K562 (cell line): ENCODE data around the gene CXCL1. TPM values are rescaled to one million over a fixed set of nuclear protein-coding genes. Genes with fewer than 3 reads are reported as not detected.

Source experiments
- ARHGAP35 ChIP-seq: fragments of 450-650 bp; IDR thresholded peaks from 2 replicates; pipeline ENCODE4 v1.6.1; 2018; ENCODE audit not compliant: partially characterized antibody
- BACH1 ChIP-seq: fragments of 200-800 bp; sonication (Bioruptor generic); IDR thresholded peaks from 2 replicates; pipeline ENCODE4 v1.6.1; 2016; ENCODE audit warnings: missing genetic modification characterization, missing compliant biosample characterization
- C11orf30 ChIP-seq: fragments of 450-650 bp; IDR thresholded peaks from 2 replicates; pipeline ENCODE4 v1.6.1; 2016; ENCODE audit warnings: low read depth, mild to moderate bottlenecking
- ESRRA ChIP-seq: fragments of 450-650 bp; IDR thresholded peaks from 2 replicates; pipeline ENCODE4 v1.6.1; 2014; ENCODE audit warnings: low read depth, mild to moderate bottlenecking, moderate library complexity, borderline replicate concordance
- FOSL1 ChIP-seq: fragments of 200-800 bp; sonication (Bioruptor generic); conservative IDR thresholded peaks from 2 replicates; pipeline ENCODE4 v1.6.1; 2016; ENCODE audit warnings: missing genetic modification characterization, missing compliant biosample characterization
- IFI16 ChIP-seq: fragments of 250-450 bp; sonication (Bioruptor Pico); IDR thresholded peaks from 2 replicates; pipeline ENCODE4 v2.1.2; 2022; ENCODE audit warnings: mild to moderate bottlenecking, inconsistent platforms
- KAT7 ChIP-seq: sonication (generic); formaldehyde crosslinking; IDR thresholded peaks from 2 replicates; pipeline ENCODE4 v1.8.0; 2022; ENCODE audit warnings: missing genetic modification reagents, mild to moderate bottlenecking, borderline replicate concordance
- PCBP2 ChIP-seq: fragments of 200-400 bp; formaldehyde crosslinking; IDR thresholded peaks from 2 replicates; pipeline ENCODE4 v1.6.1; 2018; ENCODE audit warnings: low read length, low read depth, mild to moderate bottlenecking, moderate library complexity; ENCODE audit not compliant: poor library complexity, severe bottlenecking
- POLR2G ChIP-seq: fragments of 200-400 bp; formaldehyde crosslinking; IDR thresholded peaks from 2 replicates; pipeline ENCODE4 v1.6.1; 2017; ENCODE audit warnings: low read depth, mild to moderate bottlenecking, antibody characterized with exemption, low read length, moderate library complexity
- POLR3A ChIP-seq: IDR thresholded peaks from 2 replicates; pipeline ENCODE4 v1.6.1; 2011; ENCODE audit warnings: borderline replicate concordance, mild to moderate bottlenecking, moderate library complexity; ENCODE audit not compliant: insufficient read length, insufficient read depth; ENCODE audit errors: extremely low read depth
- PRMT5 ChIP-seq: sonication (generic); formaldehyde crosslinking; IDR thresholded peaks from 2 replicates; pipeline ENCODE4 v1.5.0; 2020; ENCODE audit warnings: missing genetic modification reagents
- RBM17 ChIP-seq: fragments of 200-400 bp; formaldehyde crosslinking; IDR thresholded peaks from 2 replicates; pipeline ENCODE4 v1.6.1; 2017; ENCODE audit warnings: low read depth, mild to moderate bottlenecking, low read length, borderline replicate concordance
- SLC30A9 ChIP-seq: fragments of 250-450 bp; sonication (Bioruptor Pico); IDR thresholded peaks from 2 replicates; pipeline ENCODE4 v1.8.0; 2022; ENCODE audit warnings: mild to moderate bottlenecking, moderate library complexity
- SNIP1 ChIP-seq: fragments of 450-650 bp; IDR thresholded peaks from 2 replicates; pipeline ENCODE4 v1.7.1; 2017; ENCODE audit warnings: low read depth, mild to moderate bottlenecking
- SUPT5H ChIP-seq: fragments of 450-650 bp; IDR thresholded peaks from 2 replicates; pipeline ENCODE4 v1.6.1; 2016
- ZNF133 ChIP-seq: fragments of 250-450 bp; sonication (Bioruptor Pico); IDR thresholded peaks from 2 replicates; pipeline ENCODE4 v1.4.0; 2020; ENCODE audit warnings: mild to moderate bottlenecking
- ZNF347 ChIP-seq: fragments of 450-650 bp; formaldehyde crosslinking; IDR thresholded peaks from 2 replicates; pipeline ENCODE4 v1.4.0; 2020; ENCODE audit warnings: low read depth, mild to moderate bottlenecking, moderate library complexity
- ZNF354B ChIP-seq: fragments of 250-450 bp; sonication (Bioruptor Pico); IDR thresholded peaks from 2 replicates; pipeline ENCODE4 v1.4.0; 2020
- ZNF584 ChIP-seq: fragments of 200-800 bp; sonication (Bioruptor generic); IDR thresholded peaks from 2 replicates; pipeline ENCODE4 v1.6.1; 2016; ENCODE audit warnings: low read depth, mild to moderate bottlenecking, missing genetic modification characterization, missing compliant biosample characterization
- polyA plus RNA-seq, 8 experiments: library from polyadenylated mRNA; depleted of rRNA in 4 of 8; stranded (reverse) in 5 of 8; unstranded in 3 of 8; fragments of >200 nt; fragmentation: Nextera tagmentation in 2 of 8; fragmentation: Illumina TruSeq in 1 of 8; extraction: Ambion mirVana in 2 of 8; extraction: Trizol in 1 of 8; gene quantifications; 2 replicates each; pipeline versions ENCODE4 v1.2.1 to v1.2.3, GENCODE V29; 2011 to 2014; ENCODE audit warnings: inconsistent platforms in 1 of 8, missing spikeins in 1 of 8
- total RNA-seq, 7 experiments: library from RNA; depleted of rRNA in 6 of 7; stranded (reverse); fragments of >200 nt in 6 of 7; fragmentation: Illumina TruSeq in 2 of 7; extraction: Trizol in 2 of 7; gene quantifications; 2 replicates each; pipeline versions ENCODE4 v1.2.1 to v1.2.3, GENCODE V29; 2011 to 2021; ENCODE audit warnings: low replicate concordance in 1 of 7
- TF ChIP-seq, protein P1 (sequence below): fragments of 450-650 bp; IDR thresholded peaks from 2 replicates; pipeline ENCODE4 v1.6.1; 2016; ENCODE audit warnings: low read depth, mild to moderate bottlenecking, moderate library complexity
- TF ChIP-seq, protein P2 (sequence below): fragments of 450-650 bp; IDR thresholded peaks from 2 replicates; pipeline ENCODE4 v1.6.1; 2017; ENCODE audit warnings: mild to moderate bottlenecking, moderate library complexity
- TF ChIP-seq, protein P3 (sequence below): fragments of 250-450 bp; sonication (Bioruptor Pico); IDR thresholded peaks from 2 replicates; pipeline ENCODE4 v1.4.0; 2020; ENCODE audit warnings: mild to moderate bottlenecking
- TF ChIP-seq, protein P4 (sequence below): sonication (generic); formaldehyde crosslinking; IDR thresholded peaks from 2 replicates; pipeline ENCODE4 v1.8.0; 2023; ENCODE audit warnings: mild to moderate bottlenecking, missing genetic modification reagents

CXCL1 gene
- total and polyA plus RNA-seq, 9 of the 15 experiments (the other 6 are each of a cell fraction or from before 2014, with no cell fraction given), result 0.07 to 2.2 (median 0.32) TPM; not detected in 3

DNA sequence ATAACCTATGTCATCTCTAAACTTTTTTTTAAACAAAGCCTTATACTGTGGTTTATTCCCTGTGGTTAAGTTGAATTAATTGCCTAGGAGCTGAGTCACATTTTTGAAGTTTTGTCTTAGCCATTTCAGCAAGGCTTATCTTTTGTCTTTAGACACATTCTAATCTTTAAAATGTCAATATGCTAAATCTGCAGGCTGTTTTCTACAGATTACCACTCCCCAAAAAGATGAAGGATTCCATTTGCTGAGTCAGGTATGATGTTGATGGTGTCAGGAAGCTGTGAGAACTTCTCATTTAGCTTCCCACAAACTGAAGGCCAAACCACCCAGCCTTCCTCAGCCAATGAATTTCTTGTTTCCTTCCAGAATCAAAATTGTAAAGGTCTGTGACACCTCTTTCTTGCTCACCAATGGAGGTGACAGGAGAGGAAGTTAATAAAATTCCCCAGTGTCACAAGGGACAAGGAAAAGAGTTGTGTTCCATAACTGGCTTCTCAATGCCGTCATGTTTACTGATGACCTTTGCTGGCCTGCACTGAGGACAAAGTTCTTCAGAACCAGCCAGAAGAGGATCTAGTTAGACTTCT, 36.4 kb upstream of the CXCL1 start (continued):
- TF ChIP-seq SNIP1 (no peak), POLR3A (no peak), ZNF133 (CRISPR knock-in tag) (no peak), C11orf30 (peak; percentile 99), FOSL1 (tag) (peak; percentile 96), ARHGAP35 (no peak), IFI16 (CRISPR knock-in tag) (no peak), SLC30A9 (CRISPR knock-in tag) (no peak), ZNF584 (CRISPR knock-in tag) (peak; percentile 75), ZNF347 (CRISPR knock-in tag) (no peak), BACH1 (peak; percentile 83), ZNF354B (CRISPR knock-in tag) (no peak), PRMT5 (CRISPR knock-in tag) (no peak), PCBP2 (no peak), SUPT5H (no peak), ESRRA (peak; percentile 71), POLR2G (no peak), KAT7 (CRISPR knock-in tag) (no peak), RBM17 (no peak)
- TF ChIP-seq, protein P1, sequence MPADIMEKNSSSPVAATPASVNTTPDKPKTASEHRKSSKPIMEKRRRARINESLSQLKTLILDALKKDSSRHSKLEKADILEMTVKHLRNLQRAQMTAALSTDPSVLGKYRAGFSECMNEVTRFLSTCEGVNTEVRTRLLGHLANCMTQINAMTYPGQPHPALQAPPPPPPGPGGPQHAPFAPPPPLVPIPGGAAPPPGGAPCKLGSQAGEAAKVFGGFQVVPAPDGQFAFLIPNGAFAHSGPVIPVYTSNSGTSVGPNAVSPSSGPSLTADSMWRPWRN, result peak; percentile 75
- TF ChIP-seq, protein P2, sequence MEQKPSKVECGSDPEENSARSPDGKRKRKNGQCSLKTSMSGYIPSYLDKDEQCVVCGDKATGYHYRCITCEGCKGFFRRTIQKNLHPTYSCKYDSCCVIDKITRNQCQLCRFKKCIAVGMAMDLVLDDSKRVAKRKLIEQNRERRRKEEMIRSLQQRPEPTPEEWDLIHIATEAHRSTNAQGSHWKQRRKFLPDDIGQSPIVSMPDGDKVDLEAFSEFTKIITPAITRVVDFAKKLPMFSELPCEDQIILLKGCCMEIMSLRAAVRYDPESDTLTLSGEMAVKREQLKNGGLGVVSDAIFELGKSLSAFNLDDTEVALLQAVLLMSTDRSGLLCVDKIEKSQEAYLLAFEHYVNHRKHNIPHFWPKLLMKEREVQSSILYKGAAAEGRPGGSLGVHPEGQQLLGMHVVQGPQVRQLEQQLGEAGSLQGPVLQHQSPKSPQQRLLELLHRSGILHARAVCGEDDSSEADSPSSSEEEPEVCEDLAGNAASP, result no peak
- TF ChIP-seq, protein P3, sequence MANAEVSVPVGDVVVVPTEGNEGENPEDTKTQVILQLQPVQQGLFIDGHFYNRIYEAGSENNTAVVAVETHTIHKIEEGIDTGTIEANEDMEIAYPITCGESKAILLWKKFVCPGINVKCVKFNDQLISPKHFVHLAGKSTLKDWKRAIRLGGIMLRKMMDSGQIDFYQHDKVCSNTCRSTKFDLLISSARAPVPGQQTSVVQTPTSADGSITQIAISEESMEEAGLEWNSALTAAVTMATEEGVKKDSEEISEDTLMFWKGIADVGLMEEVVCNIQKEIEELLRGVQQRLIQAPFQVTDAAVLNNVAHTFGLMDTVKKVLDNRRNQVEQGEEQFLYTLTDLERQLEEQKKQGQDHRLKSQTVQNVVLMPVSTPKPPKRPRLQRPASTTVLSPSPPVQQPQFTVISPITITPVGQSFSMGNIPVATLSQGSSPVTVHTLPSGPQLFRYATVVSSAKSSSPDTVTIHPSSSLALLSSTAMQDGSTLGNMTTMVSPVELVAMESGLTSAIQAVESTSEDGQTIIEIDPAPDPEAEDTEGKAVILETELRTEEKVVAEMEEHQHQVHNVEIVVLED, result no peak
- TF ChIP-seq, protein P4, sequence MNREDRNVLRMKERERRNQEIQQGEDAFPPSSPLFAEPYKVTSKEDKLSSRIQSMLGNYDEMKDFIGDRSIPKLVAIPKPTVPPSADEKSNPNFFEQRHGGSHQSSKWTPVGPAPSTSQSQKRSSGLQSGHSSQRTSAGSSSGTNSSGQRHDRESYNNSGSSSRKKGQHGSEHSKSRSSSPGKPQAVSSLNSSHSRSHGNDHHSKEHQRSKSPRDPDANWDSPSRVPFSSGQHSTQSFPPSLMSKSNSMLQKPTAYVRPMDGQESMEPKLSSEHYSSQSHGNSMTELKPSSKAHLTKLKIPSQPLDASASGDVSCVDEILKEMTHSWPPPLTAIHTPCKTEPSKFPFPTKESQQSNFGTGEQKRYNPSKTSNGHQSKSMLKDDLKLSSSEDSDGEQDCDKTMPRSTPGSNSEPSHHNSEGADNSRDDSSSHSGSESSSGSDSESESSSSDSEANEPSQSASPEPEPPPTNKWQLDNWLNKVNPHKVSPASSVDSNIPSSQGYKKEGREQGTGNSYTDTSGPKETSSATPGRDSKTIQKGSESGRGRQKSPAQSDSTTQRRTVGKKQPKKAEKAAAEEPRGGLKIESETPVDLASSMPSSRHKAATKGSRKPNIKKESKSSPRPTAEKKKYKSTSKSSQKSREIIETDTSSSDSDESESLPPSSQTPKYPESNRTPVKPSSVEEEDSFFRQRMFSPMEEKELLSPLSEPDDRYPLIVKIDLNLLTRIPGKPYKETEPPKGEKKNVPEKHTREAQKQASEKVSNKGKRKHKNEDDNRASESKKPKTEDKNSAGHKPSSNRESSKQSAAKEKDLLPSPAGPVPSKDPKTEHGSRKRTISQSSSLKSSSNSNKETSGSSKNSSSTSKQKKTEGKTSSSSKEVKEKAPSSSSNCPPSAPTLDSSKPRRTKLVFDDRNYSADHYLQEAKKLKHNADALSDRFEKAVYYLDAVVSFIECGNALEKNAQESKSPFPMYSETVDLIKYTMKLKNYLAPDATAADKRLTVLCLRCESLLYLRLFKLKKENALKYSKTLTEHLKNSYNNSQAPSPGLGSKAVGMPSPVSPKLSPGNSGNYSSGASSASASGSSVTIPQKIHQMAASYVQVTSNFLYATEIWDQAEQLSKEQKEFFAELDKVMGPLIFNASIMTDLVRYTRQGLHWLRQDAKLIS (CRISPR knock-in tag), result no peak
